Activated CD8-positive, alpha-beta memory T cell treated with anti-CD3 and anti-CD28 coated beads for 1 hour (primary cell): Measurements from ENCODE around the gene CYP39A1.

Experiments used
- DNase-seq, 2 donors: peaks; one replicate each; pipeline ENCODE4 v3.0.0-alpha.2; 2020; ENCODE audit warnings: low read depth in 1 of 2; ENCODE audit errors: extremely low read depth in 1 of 2

CYP39A1 gene

GRCh38 chr6:46517202-46517601 lies 135.4 kb downstream of the CYP39A1 start:
- DNase-seq, result no peak

GRCh38 chr6:46513533-46513932 lies 139.1 kb downstream of the CYP39A1 start:
- no peak for DNase-seq

- DNase-seq, result no peak
Measured at GRCh38 chr6:46511320-46511719, 141.3 kb downstream of the CYP39A1 start.

GRCh38 chr6:46510651-46511050 lies 142.0 kb downstream of the CYP39A1 start:
- no peak for DNase-seq

GRCh38 chr6:46509981-46510510 lies 142.6 kb downstream of the CYP39A1 start:
- no peak for DNase-seq

GRCh38 chr6:46509063-46509462 lies 143.6 kb downstream of the CYP39A1 start:
- DNase-seq, result no peak

GRCh38 chr6:46507426-46507825 lies 145.2 kb downstream of the CYP39A1 start:
- no peak for DNase-seq

- no peak for DNase-seq
Measured at GRCh38 chr6:46505693-46506512, 146.7 kb downstream of the CYP39A1 start.

- DNase-seq, result no peak
Measured at GRCh38 chr6:46504242-46504641, 148.4 kb downstream of the CYP39A1 start.

GRCh38 chr6:46502486-46503119 lies 150.0 kb downstream of the CYP39A1 start:
- DNase-seq, result no peak

GRCh38 chr6:46501136-46502089 lies 151.2 kb downstream of the CYP39A1 start:
- no peak for DNase-seq

- no peak for DNase-seq
Measured at GRCh38 chr6:46500382-46500781, 152.2 kb downstream of the CYP39A1 start.
